ENCODE measurements around the gene YPEL4.

Gene YPEL4

DNA sequence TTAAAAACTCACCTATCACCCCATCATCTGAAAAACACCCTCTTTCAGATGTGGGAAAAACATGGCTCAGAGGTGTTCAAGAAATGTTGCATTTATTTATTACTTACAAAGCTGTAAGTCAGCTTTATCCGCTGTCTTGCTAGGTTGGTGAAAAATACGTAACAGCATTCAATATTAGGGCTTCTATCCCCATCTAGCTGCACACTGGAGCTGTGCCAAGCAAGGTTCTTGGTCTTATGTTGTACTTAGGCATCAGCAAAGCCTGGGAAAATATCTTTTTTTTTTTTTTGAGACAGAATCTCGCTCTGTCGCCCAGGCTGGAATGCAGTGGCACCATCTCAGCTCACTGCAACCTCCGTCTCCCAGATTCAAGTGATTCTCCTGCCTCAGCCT lies 44.7 kb downstream of the YPEL4 start:
- ATAC-seq (ENCODE audit: low read depth), result no peak
- DNase-seq (ENCODE audit: low spot score), result no peak
- Histone ChIP-seq H3K9me3 (ENCODE audit: severe bottlenecking) (no peaks in the 10 kb centered on the region), H3K4me3 (ENCODE audit: severe bottlenecking) (no peak overlapping the region), H3K36me3 (ENCODE audit: low read depth) (no peaks in the 10 kb centered on the region), H3K27ac (ENCODE audit: poor library complexity, severe bottlenecking) (no peak overlapping the region), H3K4me1 (ENCODE audit: insufficient read depth, poor library complexity, severe bottlenecking) (no peaks in the 10 kb centered on the region), H3K27me3 (ENCODE audit: insufficient read depth, poor library complexity, severe bottlenecking) (peaks cover 5% of the 10 kb centered on the region)
- TF ChIP-seq, protein P1, sequence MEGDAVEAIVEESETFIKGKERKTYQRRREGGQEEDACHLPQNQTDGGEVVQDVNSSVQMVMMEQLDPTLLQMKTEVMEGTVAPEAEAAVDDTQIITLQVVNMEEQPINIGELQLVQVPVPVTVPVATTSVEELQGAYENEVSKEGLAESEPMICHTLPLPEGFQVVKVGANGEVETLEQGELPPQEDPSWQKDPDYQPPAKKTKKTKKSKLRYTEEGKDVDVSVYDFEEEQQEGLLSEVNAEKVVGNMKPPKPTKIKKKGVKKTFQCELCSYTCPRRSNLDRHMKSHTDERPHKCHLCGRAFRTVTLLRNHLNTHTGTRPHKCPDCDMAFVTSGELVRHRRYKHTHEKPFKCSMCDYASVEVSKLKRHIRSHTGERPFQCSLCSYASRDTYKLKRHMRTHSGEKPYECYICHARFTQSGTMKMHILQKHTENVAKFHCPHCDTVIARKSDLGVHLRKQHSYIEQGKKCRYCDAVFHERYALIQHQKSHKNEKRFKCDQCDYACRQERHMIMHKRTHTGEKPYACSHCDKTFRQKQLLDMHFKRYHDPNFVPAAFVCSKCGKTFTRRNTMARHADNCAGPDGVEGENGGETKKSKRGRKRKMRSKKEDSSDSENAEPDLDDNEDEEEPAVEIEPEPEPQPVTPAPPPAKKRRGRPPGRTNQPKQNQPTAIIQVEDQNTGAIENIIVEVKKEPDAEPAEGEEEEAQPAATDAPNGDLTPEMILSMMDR (IDR thresholded peaks at IDR 0.05; ENCODE audit: poor library complexity, severe bottlenecking), result no peak

GRCh38 chr11:57604296-57605027 lies 45.2 kb downstream of the YPEL4 start:
- Histone ChIP-seq H3K9me3 (ENCODE audit: severe bottlenecking) (no peaks in the 10 kb centered on the region), H3K27ac (ENCODE audit: poor library complexity, severe bottlenecking) (no peak overlapping the region), H3K4me1 (ENCODE audit: insufficient read depth, poor library complexity, severe bottlenecking) (no peaks in the 10 kb centered on the region), H3K36me3 (ENCODE audit: low read depth) (no peaks in the 10 kb centered on the region), H3K27me3 (ENCODE audit: insufficient read depth, poor library complexity, severe bottlenecking) (peaks cover 5% of the 10 kb centered on the region), H3K4me3 (ENCODE audit: severe bottlenecking) (no peak overlapping the region)
- ATAC-seq (ENCODE audit: low read depth) (no peak), DNase-seq (ENCODE audit: low spot score) (no peak)
- TF ChIP-seq, protein P1 (IDR thresholded peaks at IDR 0.05; ENCODE audit: poor library complexity, severe bottlenecking), result no peak

DNA sequence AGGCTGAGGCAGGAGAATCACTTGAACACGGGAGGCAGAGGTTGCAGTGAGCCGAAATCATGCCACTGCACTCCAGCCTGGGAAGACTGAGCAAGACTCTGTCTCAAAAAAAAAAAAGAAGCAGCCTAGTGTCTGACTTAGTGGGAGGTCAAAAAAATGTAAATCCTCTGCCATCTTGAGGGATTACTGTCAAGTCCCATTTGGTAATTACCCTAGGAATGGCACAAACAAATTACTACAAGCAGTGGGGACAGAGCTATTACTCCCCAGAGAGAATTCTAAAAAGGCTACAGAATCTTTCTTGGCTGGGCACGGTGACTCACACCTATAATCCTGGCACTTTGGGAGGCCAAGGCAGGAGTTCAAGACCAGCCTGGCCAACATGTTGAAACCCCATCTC lies 48.4 kb downstream of the YPEL4 start:
- no peak for DNase-seq (ENCODE audit: low spot score)
- ATAC-seq (ENCODE audit: low read depth), result no peak
- H3K4me3 ChIP-seq (ENCODE audit: severe bottlenecking), result no peak overlapping the region
- no peaks in the 10 kb centered on the region for H3K4me1 ChIP-seq (ENCODE audit: insufficient read depth, poor library complexity, severe bottlenecking)
- H3K27me3 ChIP-seq (ENCODE audit: insufficient read depth, poor library complexity, severe bottlenecking), result no peaks in the 10 kb centered on the region
- TF ChIP-seq, protein P1 (IDR thresholded peaks at IDR 0.05; ENCODE audit: poor library complexity, severe bottlenecking), result no peak
- H3K36me3 ChIP-seq (ENCODE audit: low read depth), result no peaks in the 10 kb centered on the region
- H3K9me3 ChIP-seq (ENCODE audit: severe bottlenecking), result no peaks in the 10 kb centered on the region
- no peak overlapping the region for H3K27ac ChIP-seq (ENCODE audit: poor library complexity, severe bottlenecking)

- Histone ChIP-seq H3K27me3 (ENCODE audit: insufficient read depth, poor library complexity, severe bottlenecking) (no peaks in the 10 kb centered on the region), H3K9me3 (ENCODE audit: severe bottlenecking) (no peaks in the 10 kb centered on the region), H3K4me3 (ENCODE audit: severe bottlenecking) (no peak overlapping the region), H3K36me3 (ENCODE audit: low read depth) (no peaks in the 10 kb centered on the region), H3K4me1 (ENCODE audit: insufficient read depth, poor library complexity, severe bottlenecking) (no peaks in the 10 kb centered on the region), H3K27ac (ENCODE audit: poor library complexity, severe bottlenecking) (no peak overlapping the region)
- TF ChIP-seq, protein P1 (IDR thresholded peaks at IDR 0.05; ENCODE audit: poor library complexity, severe bottlenecking), result no peak
- ATAC-seq (ENCODE audit: low read depth) (peak; percentile 27; the same call in 1 of the 3 replicates), DNase-seq (ENCODE audit: low spot score) (no peak)
These were observed 50.3 kb downstream of the YPEL4 start for GRCh38 chr11:57599381-57599780.

GRCh38 chr11:57598831-57599155 lies 50.9 kb downstream of the YPEL4 start:
- DNase-seq (ENCODE audit: low spot score) (no peak), ATAC-seq (ENCODE audit: low read depth) (no peak)
- no peaks in the 10 kb centered on the region for H3K36me3 ChIP-seq (ENCODE audit: low read depth)
- H3K27me3 ChIP-seq (ENCODE audit: insufficient read depth, poor library complexity, severe bottlenecking), result no peaks in the 10 kb centered on the region
- H3K27ac ChIP-seq (ENCODE audit: poor library complexity, severe bottlenecking), result no peak overlapping the region
- H3K4me1 ChIP-seq (ENCODE audit: insufficient read depth, poor library complexity, severe bottlenecking), result no peaks in the 10 kb centered on the region
- no peak overlapping the region for H3K4me3 ChIP-seq (ENCODE audit: severe bottlenecking)
- H3K9me3 ChIP-seq (ENCODE audit: severe bottlenecking), result no peaks in the 10 kb centered on the region
- TF ChIP-seq, protein P1 (IDR thresholded peaks at IDR 0.05; ENCODE audit: poor library complexity, severe bottlenecking), result no peak

All from RWPE2 (cell line).